HG02885 (cell line): Measurements from ENCODE around the gene ATP6V0B.

ENCODE experiments used
- ATAC-seq: cut with Tn5 transposase; IDR thresholded peaks from one replicate; pipeline ENCODE4 v1.9.1; 2021; ENCODE audit warnings: mild to moderate bottlenecking; ENCODE audit not compliant: unreplicated experiment, poor library complexity

The ATP6V0B gene

GRCh38 chr1:44024031-44024902, 49.5 kb downstream of the ATP6V0B start:
- ATAC-seq, result no peak

GRCh38 chr1:44024903-44025525, 50.3 kb downstream of the ATP6V0B start:
- no peak for ATAC-seq

GRCh38 chr1:44025816-44026215, 51.1 kb downstream of the ATP6V0B start:
- no peak for ATAC-seq

- no peak for ATAC-seq
These were observed 52.6 kb downstream of the ATP6V0B start for GRCh38 chr1:44027320-44027719.
